ENCODE measurements around the gene SUN3.
A peak's percentile ranks its signal among the peaks of the same experiment; 100 is the strongest.

The SUN3 gene

DNA sequence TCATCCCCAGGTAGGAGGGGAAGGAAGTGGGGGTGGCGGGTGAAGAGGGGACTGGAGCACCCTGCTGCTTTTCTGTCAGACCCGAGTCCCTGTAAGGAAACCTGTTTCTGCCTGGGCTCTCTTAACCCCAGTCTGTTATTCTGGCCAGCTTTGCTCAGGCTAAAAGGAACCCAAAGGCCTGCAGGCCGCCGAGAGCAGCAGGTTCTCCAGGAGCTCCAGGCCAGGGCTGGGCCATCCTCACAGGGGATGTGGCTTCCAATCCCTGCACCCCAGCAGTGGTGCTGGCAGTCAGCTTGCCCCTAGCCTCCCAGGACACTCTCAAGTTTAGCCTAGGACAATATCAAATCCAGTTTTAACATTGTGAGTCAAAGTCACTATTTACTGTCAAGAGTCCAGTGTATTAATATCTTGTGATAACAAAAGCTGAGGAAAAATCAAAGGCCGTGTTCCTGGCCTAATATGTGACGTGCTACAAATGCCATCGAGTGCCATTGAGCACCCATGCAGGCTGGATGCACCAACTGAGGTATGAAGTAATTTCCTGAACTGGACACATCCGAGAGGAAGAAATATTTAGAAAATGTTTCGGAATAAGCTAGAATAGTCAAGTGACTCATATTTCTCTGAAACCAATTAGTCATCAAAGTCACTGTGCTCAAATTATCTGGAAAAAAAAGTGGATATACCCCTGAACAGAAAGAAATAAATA is 87.6 kb downstream of the SUN3 start:
- Histone ChIP-seq H3K27ac (peak overlapping the region in 4 of 11 experiments; percentile 58 to 90 (median 70); a peak in 8 of 22 replicates), H3K36me3 (no peaks in the 10 kb centered on the region), H3K27me3 (no peaks in the 10 kb centered on the region), H3K9ac (peak overlapping the region in 3 of 11 experiments; percentile 62 to 77 (median 67); a peak in 6 of 22 replicates), H4K20me1 (no peaks in the 10 kb centered on the region; a peak in 1 of 22 replicates), H3K4me1 (peaks cover 25 to 73% (median 33%) of the 10 kb centered on the region in 10 experiments), H3K4me3 (no peak overlapping the region), H3K4me2 (peak overlapping the region in 5 of 11 experiments; percentile 37 to 88 (median 81); a peak in 10 of 22 replicates), H3K9me3 (replicated peaks in 1 of 11) (no peaks in the 10 kb centered on the region)
- TF ChIP-seq Cebpa-rat (IDR thresholded peaks at IDR 0.05) = no peak

DNA sequence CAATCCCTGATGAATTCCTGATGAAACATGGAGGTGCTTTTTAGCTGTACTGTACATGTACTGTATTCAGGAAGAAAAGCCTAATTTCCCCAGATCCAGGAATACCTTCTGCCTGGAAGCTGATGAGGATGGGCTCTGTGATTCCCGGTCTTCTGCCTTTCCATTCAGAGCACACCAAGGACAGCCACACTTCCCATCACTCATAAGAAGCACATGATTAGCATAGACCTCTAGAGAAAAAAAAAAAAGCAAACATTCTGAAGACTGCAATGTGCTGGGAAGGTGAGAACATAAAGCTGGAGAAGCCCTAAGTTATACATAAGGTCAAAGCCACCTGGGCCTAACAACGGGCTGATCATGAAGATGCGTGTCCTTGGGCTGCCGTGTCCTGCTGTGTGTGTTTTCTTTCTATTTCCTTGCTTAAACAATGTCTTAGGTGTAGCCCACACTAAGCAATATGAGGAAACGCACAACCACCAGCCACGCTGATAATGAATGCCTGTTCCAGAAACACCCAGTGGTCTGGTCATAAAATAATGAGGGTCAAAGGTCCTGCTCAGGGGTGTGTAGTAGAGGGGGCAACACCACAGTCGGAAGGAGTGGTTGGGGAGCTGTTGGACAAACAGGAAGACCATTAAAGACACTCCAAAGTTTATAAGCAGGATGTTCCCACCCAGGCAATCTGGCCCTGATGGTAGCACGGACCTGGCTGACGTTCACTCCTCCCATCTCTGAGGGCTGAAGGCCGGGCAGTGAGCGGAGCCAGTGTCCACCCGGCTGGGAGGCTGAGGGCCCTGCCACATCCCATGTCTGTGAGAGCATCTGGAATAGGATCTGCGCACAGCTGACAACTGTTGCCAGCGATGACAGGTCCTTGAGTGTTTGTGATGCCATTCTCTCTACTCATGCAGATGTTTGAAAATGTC is 88.6 kb downstream of the SUN3 start:
- Histone ChIP-seq H3K9me3 (replicated peaks in 1 of 11) (no peaks in the 10 kb centered on the region), H3K4me1 (peaks cover 35 to 76% (median 41%) of the 10 kb centered on the region in 10 experiments), H3K9ac (peak overlapping the region in 3 of 11 experiments; percentile 62 to 77 (median 67); a peak in 6 of 22 replicates), H4K20me1 (no peaks in the 10 kb centered on the region; a peak in 1 of 22 replicates), H3K4me2 (peak overlapping the region in 4 of 11 experiments; percentile 47 to 88 (median 82); a peak in 7 of 22 replicates), H3K27me3 (no peaks in the 10 kb centered on the region), H3K27ac (peak overlapping the region in 4 of 11 experiments; percentile 58 to 90 (median 70); a peak in 8 of 22 replicates), H3K4me3 (no peak overlapping the region), H3K36me3 (no peaks in the 10 kb centered on the region)
- no peak for TF ChIP-seq Cebpa-rat (IDR thresholded peaks at IDR 0.05)

DNA sequence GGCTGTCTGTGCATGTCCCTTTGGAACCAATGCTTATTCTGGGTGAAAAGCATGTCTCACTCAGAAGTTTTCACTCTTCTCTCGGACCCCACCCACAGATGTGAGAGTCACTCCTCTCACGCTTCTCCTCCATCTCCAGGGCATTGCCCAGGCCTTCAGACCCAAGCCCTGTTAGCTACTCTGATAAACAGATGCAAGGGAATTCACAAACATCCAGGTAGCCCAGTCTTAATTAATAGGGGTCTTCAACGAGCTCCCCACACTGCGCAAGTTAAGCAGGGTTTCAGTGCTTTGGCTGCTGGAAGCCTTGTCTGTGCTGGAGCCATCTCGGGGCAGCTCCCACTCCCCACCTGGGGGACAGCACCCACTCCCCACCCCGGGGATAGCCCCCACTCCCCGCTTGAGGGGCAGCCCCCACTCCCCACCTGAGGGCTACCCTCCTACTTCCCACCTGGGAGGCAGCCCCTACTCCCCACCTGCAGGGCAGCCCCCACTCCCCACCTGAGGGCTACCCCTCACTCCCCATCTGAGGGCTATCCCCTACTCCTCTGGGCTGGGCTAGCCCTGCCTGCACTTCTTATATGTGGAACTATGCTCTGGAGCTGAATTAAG is 89.4 kb downstream of the SUN3 start:
- Histone ChIP-seq H3K4me1 (peaks cover 43 to 77% (median 48%) of the 10 kb centered on the region in 10 experiments), H4K20me1 (no peaks in the 10 kb centered on the region; a peak in 1 of 22 replicates), H3K36me3 (no peaks in the 10 kb centered on the region), H3K4me2 (peak overlapping the region in 3 of 11 experiments; percentile 81 to 88 (median 82); a peak in 6 of 22 replicates), H3K27me3 (no peaks in the 10 kb centered on the region), H3K4me3 (no peak overlapping the region), H3K27ac (peak overlapping the region in 2 of 11 experiments; percentile 79 to 90; a peak in 2 of 22 replicates), H3K9me3 (replicated peaks in 1 of 11) (no peaks in the 10 kb centered on the region), H3K9ac (no peak overlapping the region)
- no peak for TF ChIP-seq Cebpa-rat (IDR thresholded peaks at IDR 0.05)

DNA sequence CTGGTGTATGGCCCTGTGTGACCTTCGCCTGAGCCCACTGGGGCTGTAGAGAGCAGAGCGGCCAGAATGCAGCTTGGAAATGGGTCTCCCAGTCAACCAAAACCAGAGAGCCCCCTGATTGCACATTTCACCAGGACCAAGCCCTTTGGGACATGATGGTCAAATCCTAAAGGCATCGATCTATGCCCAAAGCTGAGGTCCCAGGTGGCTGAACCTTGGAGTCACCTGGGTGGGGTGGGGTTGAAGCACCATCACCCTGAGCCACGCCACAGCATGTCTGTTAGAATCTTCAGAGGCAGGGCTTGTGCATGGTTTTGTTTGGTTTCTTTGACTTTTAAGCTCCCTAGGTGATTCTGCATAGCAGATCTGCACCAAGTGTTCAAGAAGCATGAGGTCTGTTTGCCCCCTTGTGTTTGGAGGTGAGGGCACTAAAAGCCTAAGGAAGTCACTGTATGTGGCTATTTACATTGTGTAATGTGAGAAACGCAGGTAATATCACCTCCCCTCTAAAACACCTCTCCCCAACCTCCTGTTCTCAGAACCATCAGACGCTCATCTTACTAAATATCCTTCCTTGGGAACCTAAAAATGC is 90.2 kb downstream of the SUN3 start:
- Histone ChIP-seq H3K4me2 (peak overlapping the region; percentile 73 to 90 (median 86)), H3K27me3 (no peaks in the 10 kb centered on the region), H3K9me3 (replicated peaks in 1 of 11) (no peaks in the 10 kb centered on the region), H3K4me1 (peaks cover 48 to 83% (median 53%) of the 10 kb centered on the region in 10 experiments), H3K9ac (no peak overlapping the region), H3K36me3 (no peaks in the 10 kb centered on the region), H3K4me3 (no peak overlapping the region), H3K27ac (no peak overlapping the region; a peak in 1 of 22 replicates), H4K20me1 (no peaks in the 10 kb centered on the region; a peak in 1 of 22 replicates)
- no peak for TF ChIP-seq Cebpa-rat (IDR thresholded peaks at IDR 0.05)

DNA sequence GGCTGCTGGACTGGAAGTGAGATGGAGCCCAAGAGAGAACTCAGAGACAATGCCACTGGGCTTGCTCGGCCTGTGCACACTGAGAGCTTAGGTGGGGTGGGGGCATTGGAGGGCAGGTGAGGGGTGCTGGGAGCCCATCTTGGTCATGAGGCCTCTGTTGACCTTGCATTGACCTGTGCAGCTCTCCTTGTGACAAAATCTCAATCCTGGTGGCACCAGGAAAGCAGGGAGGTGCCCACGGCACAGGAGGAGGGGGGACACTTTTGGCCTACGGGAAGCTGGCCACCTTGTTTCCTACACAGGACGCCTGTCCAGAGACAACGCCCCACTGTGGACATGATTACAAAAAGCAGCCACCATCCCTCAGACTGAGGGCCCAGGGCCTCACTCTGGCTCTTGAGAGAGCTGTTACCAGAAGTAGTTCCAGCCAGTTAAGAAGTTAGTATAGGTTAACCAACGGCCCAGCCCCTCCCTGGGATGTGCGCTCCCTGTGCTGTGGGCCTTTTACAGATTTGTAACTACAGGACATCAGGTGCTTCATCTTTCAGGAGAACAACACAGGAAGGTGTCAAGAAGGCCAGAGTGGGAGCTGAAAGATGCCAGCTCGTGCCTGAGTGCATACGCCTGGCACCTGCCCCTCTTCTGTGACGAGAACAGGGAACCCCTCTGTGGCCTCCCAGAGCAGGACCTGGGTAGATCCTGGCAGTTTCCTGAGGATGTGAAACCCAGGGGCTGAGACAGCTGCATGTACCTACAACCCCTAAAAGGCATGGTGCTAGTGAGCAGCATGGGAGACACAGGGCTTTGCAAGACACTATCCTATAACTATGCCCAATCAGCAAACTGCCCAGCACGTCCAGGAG is 91.0 kb downstream of the SUN3 start:
- no peaks in the 10 kb centered on the region for H3K9me3 ChIP-seq (replicated peaks in 1 of 11)
- H3K4me1 ChIP-seq = peaks cover 48 to 84% (median 53%) of the 10 kb centered on the region in 10 experiments
- 0 out of 20 replicates have a peak overlapping the region, but pooled peaks of 1 of the 10 experiments have one; percentile 19 for H3K4me3 ChIP-seq
- no peaks in the 10 kb centered on the region for H3K27me3 ChIP-seq
- H3K27ac ChIP-seq = peak overlapping the region in 3 of 11 experiments; percentile 9 to 13 (median 11); a peak in 5 of 22 replicates
- no peaks in the 10 kb centered on the region; a peak in 1 of 22 replicates for H4K20me1 ChIP-seq
- H3K9ac ChIP-seq = peak overlapping the region in 2 of 11 experiments; percentile 5 to 24; a peak in 3 of 22 replicates
- H3K4me2 ChIP-seq = peak overlapping the region; percentile 73 to 90 (median 86)
- no peak for TF ChIP-seq Cebpa-rat (IDR thresholded peaks at IDR 0.05)
- H3K36me3 ChIP-seq = no peaks in the 10 kb centered on the region
